ENCODE measurements around the gene KPNA2.
"Not testable (repeated sequence)": the region's sequence is repeated elsewhere in the genome, so short reads cannot be mapped to it uniquely, and the experiment has no call there.

DNA sequence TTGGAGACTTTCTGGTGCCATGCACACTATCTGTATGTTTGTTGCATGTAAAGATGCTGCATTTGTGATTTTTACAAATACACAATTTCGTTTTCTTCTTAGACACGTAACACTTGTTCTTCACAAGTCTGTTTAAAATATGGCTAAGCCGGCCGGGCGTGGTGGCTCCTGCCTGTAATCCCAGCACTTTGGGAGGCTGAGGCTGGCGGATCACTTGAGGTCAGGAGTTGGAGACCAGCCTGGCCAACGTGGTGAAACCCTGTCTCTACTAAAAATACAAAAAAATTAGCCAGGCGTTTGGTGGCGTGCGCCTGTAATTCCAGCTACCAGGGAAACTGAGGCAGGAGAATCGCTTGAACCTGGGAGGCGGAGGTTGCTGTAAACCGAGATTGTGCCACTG is 14.7 kb upstream of the KPNA2 start:
- TF ChIP-seq, protein P1, sequence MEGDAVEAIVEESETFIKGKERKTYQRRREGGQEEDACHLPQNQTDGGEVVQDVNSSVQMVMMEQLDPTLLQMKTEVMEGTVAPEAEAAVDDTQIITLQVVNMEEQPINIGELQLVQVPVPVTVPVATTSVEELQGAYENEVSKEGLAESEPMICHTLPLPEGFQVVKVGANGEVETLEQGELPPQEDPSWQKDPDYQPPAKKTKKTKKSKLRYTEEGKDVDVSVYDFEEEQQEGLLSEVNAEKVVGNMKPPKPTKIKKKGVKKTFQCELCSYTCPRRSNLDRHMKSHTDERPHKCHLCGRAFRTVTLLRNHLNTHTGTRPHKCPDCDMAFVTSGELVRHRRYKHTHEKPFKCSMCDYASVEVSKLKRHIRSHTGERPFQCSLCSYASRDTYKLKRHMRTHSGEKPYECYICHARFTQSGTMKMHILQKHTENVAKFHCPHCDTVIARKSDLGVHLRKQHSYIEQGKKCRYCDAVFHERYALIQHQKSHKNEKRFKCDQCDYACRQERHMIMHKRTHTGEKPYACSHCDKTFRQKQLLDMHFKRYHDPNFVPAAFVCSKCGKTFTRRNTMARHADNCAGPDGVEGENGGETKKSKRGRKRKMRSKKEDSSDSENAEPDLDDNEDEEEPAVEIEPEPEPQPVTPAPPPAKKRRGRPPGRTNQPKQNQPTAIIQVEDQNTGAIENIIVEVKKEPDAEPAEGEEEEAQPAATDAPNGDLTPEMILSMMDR (optimal IDR thresholded peaks at IDR 0.05 in 1 of 3, IDR thresholded peaks at IDR 0.05 in 1 of 3, conservative IDR thresholded peaks at IDR 0.05 in 1 of 3; ENCODE audit: extremely low read depth in 1 of 3, insufficient read depth in 2 of 3, low read length in 3 of 3), result not testable (repeated sequence)
- not testable (repeated sequence) for TF ChIP-seq EZH2 (IDR thresholded peaks at IDR 0.05; ENCODE audit: low read length)

Measured in keratinocyte (primary cell).